ENCODE results near the gene SF1.

The SF1 gene

DNA sequence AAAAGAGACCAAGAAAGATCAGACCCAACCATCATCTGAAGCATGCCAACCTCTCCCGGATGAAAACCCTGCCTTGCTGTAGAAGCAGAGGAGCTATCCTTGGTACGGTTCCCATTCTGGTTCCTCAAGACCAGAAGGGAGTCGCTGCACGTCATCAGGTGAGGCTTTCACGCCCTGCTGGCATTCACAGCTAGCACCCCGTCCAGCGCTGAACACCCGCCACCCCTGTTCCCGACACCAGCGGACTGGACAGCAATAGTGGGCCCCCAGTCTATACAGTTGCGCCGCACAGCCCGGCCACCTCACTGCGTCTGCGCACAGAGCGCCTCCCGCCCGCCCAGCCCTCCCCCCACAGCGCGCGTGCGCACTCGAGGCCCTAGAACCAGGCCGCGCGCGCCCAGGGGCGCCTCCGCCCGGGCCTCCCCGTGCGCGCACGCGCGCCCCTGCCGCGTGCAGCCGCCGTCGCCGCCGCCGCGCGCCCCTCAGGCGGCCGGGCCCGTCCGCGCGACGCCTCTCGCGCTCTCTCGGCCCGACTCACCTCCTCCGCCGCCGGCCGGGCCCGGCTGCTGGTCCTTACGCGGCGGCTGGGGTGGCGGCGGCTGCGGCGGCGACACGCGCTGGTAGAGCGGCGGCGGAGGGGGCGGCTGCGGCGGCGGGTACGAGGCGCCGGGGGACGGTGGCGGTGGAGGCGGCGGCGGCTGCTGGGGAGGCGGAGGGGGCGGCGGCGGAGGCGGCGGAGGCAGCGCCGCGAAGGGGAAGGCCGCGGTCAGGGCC is 706 bp downstream of the SF1 start:
- DNase-seq, result peak; percentile 93

- no peak for DNase-seq
Observed at GRCh38 chr11:64776875-64777274, 1.5 kb downstream of the SF1 start.

GRCh38 chr11:64776425-64776824 is 1.9 kb downstream of the SF1 start:
- no peak for DNase-seq

DNA sequence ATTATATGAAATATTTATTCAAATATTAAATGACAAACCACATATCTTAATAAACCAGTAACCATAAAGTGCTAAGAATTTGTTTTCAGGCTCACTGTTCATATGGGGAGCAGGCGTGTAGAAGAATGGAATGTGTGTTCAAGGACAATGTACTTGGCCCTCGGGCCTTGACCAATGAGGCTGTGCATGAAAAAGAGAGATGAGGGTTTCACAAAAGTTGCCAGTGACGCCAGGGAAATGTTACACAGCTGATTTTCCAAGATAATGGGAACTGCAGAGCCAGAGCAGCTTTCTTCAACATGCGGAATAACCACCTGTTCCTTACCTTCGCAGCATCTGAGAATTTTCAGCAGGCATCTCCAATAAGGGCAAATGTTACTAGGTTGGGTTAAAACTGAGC is 4.2 kb downstream of the SF1 start:
- no peak for DNase-seq

DNA sequence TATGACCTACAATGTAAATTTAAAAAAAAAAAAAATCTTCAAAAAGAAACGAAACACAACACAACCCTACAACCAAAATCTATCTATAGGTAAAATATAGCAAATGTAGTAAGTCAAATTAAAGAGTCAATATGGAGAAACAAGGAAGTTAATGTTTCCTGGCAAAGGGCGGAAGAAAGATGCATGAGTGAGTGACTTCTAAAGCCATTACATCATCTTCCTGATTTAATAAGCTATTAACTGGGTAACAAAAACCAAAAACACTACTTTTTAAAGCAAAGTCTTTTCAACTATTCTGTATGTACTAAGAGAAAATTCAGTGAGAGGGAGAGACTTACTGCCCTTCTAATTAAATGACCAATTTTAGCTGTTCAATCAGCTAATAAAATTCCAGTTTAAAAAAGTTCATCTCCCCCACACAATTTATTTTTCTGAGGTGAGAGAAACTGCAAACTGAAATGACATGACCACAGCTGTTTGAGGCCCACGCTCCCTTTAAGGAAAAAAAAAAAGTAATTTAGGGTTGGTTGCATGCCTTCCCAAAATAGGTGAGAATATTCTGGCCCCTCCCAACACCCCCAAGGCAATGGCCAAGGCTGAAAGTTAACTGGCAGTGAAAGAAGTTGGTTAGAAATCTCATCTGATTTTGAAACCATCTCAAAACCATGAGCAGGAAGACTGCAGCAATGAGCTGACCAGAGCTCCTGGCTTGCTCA is 5.9 kb downstream of the SF1 start:
- peak; percentile 37 for DNase-seq

DNA sequence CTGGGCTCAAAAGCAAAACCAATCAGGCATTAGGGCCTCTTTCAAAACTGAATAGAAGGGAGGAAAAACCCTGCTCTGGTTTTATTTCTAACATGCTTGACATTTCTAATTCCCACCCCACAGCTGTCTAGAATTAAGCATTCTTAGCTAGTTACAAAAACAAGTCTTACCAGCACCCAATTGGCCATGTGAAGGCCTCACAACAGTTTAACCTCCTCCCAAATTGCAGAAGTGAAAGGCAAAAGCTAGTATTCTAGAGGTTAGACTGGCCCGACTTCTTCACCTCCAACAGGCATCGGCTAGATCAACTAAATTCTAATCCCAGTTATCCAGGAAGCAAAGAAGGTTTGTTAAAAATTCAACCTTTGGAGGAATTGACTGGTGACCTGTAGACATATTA is 6.5 kb downstream of the SF1 start:
- DNase-seq, result no peak

GRCh38 chr11:64770120-64770519 is 8.2 kb downstream of the SF1 start:
- DNase-seq, result no peak

DNA sequence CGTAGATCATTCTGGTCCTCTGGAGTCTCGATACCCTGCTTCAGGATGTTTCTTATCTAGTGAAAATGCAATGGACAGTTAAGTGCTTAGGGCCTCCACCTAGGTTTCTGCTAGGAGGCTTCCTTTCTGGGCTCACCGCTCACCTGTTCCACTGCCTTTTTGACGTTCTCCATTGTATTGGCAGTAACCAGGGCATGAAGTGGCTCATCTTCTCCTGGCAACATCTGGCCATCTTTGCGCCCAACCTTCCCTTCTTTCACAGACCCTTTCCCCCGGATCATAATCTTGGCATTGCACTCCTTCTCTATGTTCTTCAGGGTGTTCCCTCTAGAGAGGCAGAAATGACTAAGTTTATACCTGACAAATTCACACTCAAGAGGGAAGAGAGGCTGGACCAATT is 9.1 kb downstream of the SF1 start:
- DNase-seq, result no peak

DNA sequence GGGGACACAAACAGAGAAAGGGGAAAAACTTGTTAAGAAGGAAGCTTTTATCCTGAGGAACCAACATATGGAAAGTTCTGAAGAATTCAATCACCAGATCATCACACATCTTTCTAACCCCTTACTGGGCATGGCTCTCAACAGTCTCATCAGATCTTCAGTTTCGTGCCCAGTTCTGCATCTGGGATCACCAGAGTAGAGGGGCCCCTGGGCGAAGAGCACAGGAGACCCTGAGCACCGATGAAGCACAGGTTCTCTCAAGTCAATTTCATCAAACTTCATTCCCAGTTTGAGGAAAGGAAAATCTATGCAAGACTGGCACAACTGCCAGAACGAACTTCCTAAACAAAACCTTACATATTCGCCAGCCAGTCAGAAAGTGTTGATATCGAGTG is 10.0 kb downstream of the SF1 start:
- DNase-seq, result no peak

GRCh38 chr11:64767344-64768299 is 10.7 kb downstream of the SF1 start:
- peak; percentile 91 for DNase-seq

DNA sequence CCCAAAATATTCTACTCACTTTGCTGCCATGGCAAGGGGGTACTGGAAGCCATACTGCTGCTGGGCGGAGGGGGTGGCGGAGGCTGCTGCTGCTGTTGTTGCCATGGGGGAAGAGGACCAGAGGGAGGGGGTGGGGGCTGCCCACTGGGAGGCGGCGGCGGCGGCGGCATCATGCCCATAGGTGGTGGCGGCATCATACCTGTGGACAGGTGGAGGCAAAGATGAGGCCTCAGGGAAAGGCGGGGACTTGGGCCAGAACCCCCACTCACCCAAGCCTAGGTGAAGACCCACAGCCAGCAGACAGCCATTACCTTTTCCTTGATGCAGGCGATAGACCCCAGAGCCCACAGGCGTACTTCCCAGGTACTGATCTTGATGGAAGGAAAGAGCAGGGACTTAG is 11.5 kb downstream of the SF1 start:
- DNase-seq, result no peak

GRCh38 chr11:64765851-64766665 is 12.3 kb downstream of the SF1 start:
- no peak for DNase-seq

GRCh38 chr11:64765291-64765850 is 13.0 kb downstream of the SF1 start:
- DNase-seq, result no peak

- no peak for DNase-seq
Observed at GRCh38 chr11:64764753-64765152, 13.6 kb downstream of the SF1 start.

GRCh38 chr11:64764040-64764611 is 14.2 kb downstream of the SF1 start:
- DNase-seq, result peak; percentile 69

DNA sequence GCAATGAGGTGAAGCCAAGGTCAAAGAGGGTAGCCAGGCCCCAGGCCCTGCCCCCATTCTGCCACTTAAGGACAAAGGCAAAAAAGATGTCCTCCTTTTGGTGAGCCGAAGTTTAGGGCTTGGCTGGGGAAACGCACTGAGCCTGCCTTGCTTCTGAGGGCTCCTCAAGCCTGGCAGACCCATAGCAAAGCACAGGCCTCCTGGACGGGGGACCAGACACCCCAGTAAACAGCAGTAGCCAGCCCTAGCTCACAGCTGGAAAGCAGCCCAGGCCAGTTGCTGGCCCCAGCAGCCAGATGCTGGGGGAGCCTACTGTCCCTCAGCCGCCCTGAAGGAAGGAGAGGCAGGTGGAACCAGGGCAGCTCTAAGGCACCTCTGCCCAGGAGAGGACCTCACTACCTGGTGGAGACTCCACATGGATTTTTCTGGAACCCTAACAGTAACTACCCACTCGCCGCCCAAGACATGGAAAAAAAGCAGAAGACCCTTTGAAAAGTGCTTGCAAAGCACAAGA is 14.8 kb downstream of the SF1 start:
- no peak for DNase-seq

DNA sequence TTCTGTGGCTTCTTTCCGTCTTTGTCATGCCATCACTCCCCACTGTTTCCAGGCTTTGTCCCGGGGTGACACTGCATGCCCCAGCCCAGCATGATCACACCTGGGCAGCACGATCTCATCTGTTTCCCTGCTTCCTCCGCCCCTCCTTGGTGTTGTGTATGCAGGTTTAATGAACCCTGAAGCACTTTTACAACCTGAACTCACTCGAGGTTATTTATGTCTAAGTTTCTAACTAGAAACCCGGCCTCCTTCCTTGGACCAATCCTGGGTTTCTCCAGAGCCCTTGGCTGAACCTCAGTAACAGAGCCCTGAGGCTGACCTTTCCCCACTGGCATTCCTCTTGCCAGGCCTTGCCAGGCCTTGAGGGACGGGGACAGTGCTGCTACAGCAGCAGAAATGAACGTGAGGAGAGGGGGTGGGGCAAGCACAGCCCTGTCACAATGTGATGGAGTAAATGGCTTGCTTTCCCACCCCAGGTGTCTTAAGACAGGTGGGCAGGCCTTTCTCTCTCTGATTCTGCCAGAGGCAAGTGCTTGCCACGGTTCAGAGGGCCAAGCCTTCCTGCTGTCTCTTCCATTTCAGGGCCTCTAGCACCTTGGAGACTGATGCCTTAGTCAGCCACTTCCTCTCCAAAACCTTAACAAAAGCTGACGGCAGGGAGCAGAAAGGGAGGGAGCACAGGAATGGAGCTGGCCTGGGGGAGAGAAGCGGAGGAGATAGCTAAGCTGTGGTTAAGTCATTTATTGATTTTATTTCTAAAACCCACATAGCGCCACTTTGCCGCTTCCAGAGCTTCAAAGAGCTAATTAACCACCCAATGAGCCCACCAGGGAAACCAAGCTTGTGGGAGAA is 15.4 kb downstream of the SF1 start:
- no peak for DNase-seq

GRCh38 chr11:64762277-64762673 is 16.1 kb downstream of the SF1 start:
- no peak for DNase-seq

DNA sequence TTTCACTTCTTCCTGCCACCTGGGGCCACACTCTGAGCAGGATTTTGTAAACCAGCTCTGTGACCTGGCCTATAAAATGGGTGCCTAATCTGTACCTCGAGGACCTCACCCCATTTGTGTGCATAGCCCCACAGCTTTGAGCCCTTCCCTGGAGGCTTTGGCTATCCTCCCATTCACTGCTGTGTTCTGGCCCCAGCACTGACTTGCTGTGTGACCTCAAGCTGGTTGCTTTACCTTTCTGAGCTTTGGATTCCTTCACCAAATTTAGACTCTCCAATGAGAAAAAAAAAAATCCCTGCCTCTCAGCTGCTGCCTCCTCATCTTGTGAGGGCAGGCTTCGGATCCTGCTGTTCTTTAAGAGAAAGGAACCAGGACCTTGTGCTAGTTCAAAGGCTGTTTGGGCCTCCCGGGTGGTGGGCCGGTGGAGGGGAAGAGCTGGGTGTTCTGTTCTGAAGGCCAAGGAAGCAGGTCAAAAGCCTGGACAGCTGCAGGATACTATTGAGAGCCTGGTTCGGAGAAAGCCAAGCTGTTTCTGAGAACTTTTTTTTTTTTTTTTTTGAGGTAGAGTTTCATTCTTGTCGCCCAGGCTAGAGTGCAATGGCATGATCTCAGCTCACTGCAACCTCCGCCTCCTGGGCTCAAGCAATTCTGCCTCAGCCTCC is 17.5 kb downstream of the SF1 start:
- no peak for DNase-seq
